ENCODE measurements around the gene NCKAP1. TPM values are rescaled to one million over a fixed set of nuclear protein-coding genes. Genes with fewer than 3 reads are reported as not detected.

The NCKAP1 gene
- total RNA-seq, 1 donor from 2014 or later: 106 TPM

- H3K27me3 Mint-ChIP-seq (ENCODE audit: low read depth): no peaks in the 10 kb centered on the region
- no peak overlapping the region for H3K4me3 Mint-ChIP-seq
- no peak for TF ChIP-seq CTCF (conservative IDR thresholded peaks at IDR 0.05)
- DNase-seq (ENCODE audit: low read depth, low spot score): no peak
- peaks cover 51% of the 10 kb centered on the region for H3K4me1 Mint-ChIP-seq
- H3K27ac Mint-ChIP-seq (ENCODE audit: unreplicated experiment): no peak overlapping the region
- no peaks in the 10 kb centered on the region for H3K9me3 Mint-ChIP-seq
- peaks cover 41% of the 10 kb centered on the region for H3K36me3 Mint-ChIP-seq (ENCODE audit: low read depth)
Measured at GRCh38 chr2:182911813-182912517, 126.3 kb downstream of the NCKAP1 start.

- Mint-ChIP-seq H3K27me3 (ENCODE audit: low read depth) (no peaks in the 10 kb centered on the region), H3K36me3 (ENCODE audit: low read depth) (peaks cover 37% of the 10 kb centered on the region), H3K4me1 (peaks cover 45% of the 10 kb centered on the region), H3K4me3 (no peak overlapping the region), H3K27ac (ENCODE audit: unreplicated experiment) (no peak overlapping the region), H3K9me3 (no peaks in the 10 kb centered on the region)
- no peak for DNase-seq (ENCODE audit: low read depth, low spot score)
- TF ChIP-seq CTCF (conservative IDR thresholded peaks at IDR 0.05): no peak
Measured at GRCh38 chr2:182910965-182911364, 127.3 kb downstream of the NCKAP1 start.

GRCh38 chr2:182907081-182907830 is 131.0 kb downstream of the NCKAP1 start:
- H3K27me3 Mint-ChIP-seq (ENCODE audit: low read depth): no peaks in the 10 kb centered on the region
- no peak overlapping the region for H3K4me3 Mint-ChIP-seq
- DNase-seq (ENCODE audit: low read depth, low spot score): no peak
- H3K27ac Mint-ChIP-seq (ENCODE audit: unreplicated experiment): peak overlapping the region; percentile 91
- no peak for TF ChIP-seq CTCF (conservative IDR thresholded peaks at IDR 0.05)
- H3K4me1 Mint-ChIP-seq: peaks cover 19% of the 10 kb centered on the region
- peaks cover 23% of the 10 kb centered on the region for H3K36me3 Mint-ChIP-seq (ENCODE audit: low read depth)
- H3K9me3 Mint-ChIP-seq: no peaks in the 10 kb centered on the region

GRCh38 chr2:182906454-182906853 is 131.8 kb downstream of the NCKAP1 start:
- Mint-ChIP-seq H3K4me3 (no peak overlapping the region), H3K27me3 (ENCODE audit: low read depth) (no peaks in the 10 kb centered on the region), H3K36me3 (ENCODE audit: low read depth) (peaks cover 23% of the 10 kb centered on the region), H3K4me1 (peaks cover 11% of the 10 kb centered on the region), H3K9me3 (no peaks in the 10 kb centered on the region), H3K27ac (ENCODE audit: unreplicated experiment) (no peak overlapping the region)
- no peak for DNase-seq (ENCODE audit: low read depth, low spot score)
- TF ChIP-seq CTCF (conservative IDR thresholded peaks at IDR 0.05): no peak

- Mint-ChIP-seq H3K27ac (ENCODE audit: unreplicated experiment) (no peak overlapping the region), H3K27me3 (ENCODE audit: low read depth) (no peaks in the 10 kb centered on the region), H3K36me3 (ENCODE audit: low read depth) (peaks cover 17% of the 10 kb centered on the region), H3K4me3 (no peak overlapping the region), H3K4me1 (peaks cover 11% of the 10 kb centered on the region), H3K9me3 (no peaks in the 10 kb centered on the region)
- no peak for DNase-seq (ENCODE audit: low read depth, low spot score)
- TF ChIP-seq CTCF (conservative IDR thresholded peaks at IDR 0.05): no peak
Measured at GRCh38 chr2:182904844-182905243, 133.4 kb downstream of the NCKAP1 start.

All from neural crest cell (in vitro differentiated cells).